K562 (cell line): ENCODE data around the gene CCDC106. TPM values are rescaled to one million over a fixed set of nuclear protein-coding genes. Genes with fewer than 3 reads are reported as not detected.

ENCODE experiments used
- ATAC-seq: fragments of 200-7000 bp; cut with Tn5 transposase; 3 replicates; pipeline ENCODE4 v1.9.1; 2020; ENCODE audit warnings: moderate library complexity
- BruUV-seq: library from RNA; stranded (reverse); fragments of 400-500 nt; replicated peaks from 2 replicates; lab custom pipeline; 2021; lab: Mats Ljungman, UMichigan
- CTCF ChIA-PET: fragments of 300-600 bp; formaldehyde crosslinking; extraction: SDS; loops from one replicate; lab custom pipeline; 2021; ENCODE audit warnings: low intra/inter-chr PET ratio; lab: Yijun Ruan, JAX
- POLR2A ChIA-PET: fragments of 300-600, 350-650 bp; sonication (Branson Sonifier 250); formaldehyde crosslinking; extraction: SDS; loops from one replicate; lab custom pipeline; 2021; ENCODE audit warnings: antibody characterized with exemption, inconsistent platforms; lab: Yijun Ruan, JAX
- DNase-seq, 4 experiments: peaks; one replicate each; pipeline versions ENCODE4 v3.0.0 to v3.0.0-alpha.2; 2011 to 2018; ENCODE audit warnings: low spot score in 3 of 4, mixed read lengths in 3 of 4; ENCODE audit errors: extremely low read depth in 1 of 4
- FAIRE-seq: peaks from 2 replicates; lab custom pipeline; 2011; peaks lifted over from hg19 to GRCh38; lab: Jason Lieb, UNC
- H2AFZ ChIP-seq: 2 replicates; pipeline ENCODE4 v1.6.0; 2011; ENCODE audit warnings: low read depth, low read length, control low read depth, inconsistent platforms
- H3K27ac ChIP-seq: fragments of 200-600 bp; 3 replicates; pipeline ENCODE4 v1.8.0; 2011; ENCODE audit warnings: low read depth, mild to moderate bottlenecking, control low read depth, inconsistent platforms, low read length, moderate library complexity, mixed read lengths; ENCODE audit errors: extremely low read depth
- H3K27me3 ChIP-seq, 2 experiments: fragments of 300-600 bp in 1 of 2; 2 replicates in 1 of 2; 3 replicates in 1 of 2; pipeline versions ENCODE4 v1.6.0 to v1.8.0; 2011; ENCODE audit warnings: inconsistent platforms in 2 of 2, low read length in 2 of 2, mild to moderate bottlenecking in 1 of 2, mixed read lengths in 1 of 2, moderate library complexity in 1 of 2; ENCODE audit not compliant: control insufficient read depth in 2 of 2, insufficient read depth in 2 of 2
- H3K36me3 ChIP-seq: fragments of 300-600 bp; 3 replicates; pipeline ENCODE4 v1.8.0; 2011; ENCODE audit warnings: mild to moderate bottlenecking, low read length, inconsistent platforms; ENCODE audit not compliant: control insufficient read depth, insufficient read depth
- H3K4me1 ChIP-seq, 2 experiments: fragments of 200-600 bp in 1 of 2; replicated peaks in 1 of 2; 2 replicates in 1 of 2; 3 replicates in 1 of 2; pipeline versions ENCODE4 v1.5.1 to v1.8.0; 2011; ENCODE audit warnings: inconsistent platforms in 2 of 2, low read length in 2 of 2, mild to moderate bottlenecking in 1 of 2, mixed read lengths in 1 of 2, moderate library complexity in 1 of 2; ENCODE audit not compliant: control insufficient read depth in 2 of 2, insufficient read depth in 2 of 2
- H3K4me2 ChIP-seq: 2 replicates; pipeline ENCODE4 v1.6.1; 2011; ENCODE audit warnings: low read length, control low read depth, inconsistent platforms, mixed read lengths; ENCODE audit not compliant: insufficient read depth
- H3K4me3 ChIP-seq: fragments of 200-600 bp; sonication (generic), shearing (Covaris generic); 2 replicates; pipeline ENCODE4 v1.5.1; 2016; ENCODE audit warnings: control low read depth, inconsistent platforms
- H3K79me2 ChIP-seq: fragments of 200-600 bp; 3 replicates; pipeline ENCODE4 v1.8.0; 2011; ENCODE audit warnings: low read length, inconsistent platforms; ENCODE audit not compliant: control insufficient read depth, insufficient read depth
- H3K9ac ChIP-seq, 2 experiments: 2 replicates each; pipeline versions ENCODE4 v1.6.0 to v1.6.1; 2011; ENCODE audit warnings: low read depth in 2 of 2, low read length in 2 of 2, control low read depth in 1 of 2, inconsistent platforms in 1 of 2, mild to moderate bottlenecking in 1 of 2, mixed read lengths in 1 of 2; ENCODE audit not compliant: insufficient read depth in 1 of 2
- H3K9me1 ChIP-seq: one replicate; pipeline ENCODE4 v1.6.0; 2011; ENCODE audit warnings: inconsistent platforms, mild to moderate bottlenecking, low read length, moderate library complexity; ENCODE audit not compliant: control insufficient read depth, insufficient read depth
- H3K9me3 ChIP-seq: replicated peaks from 2 replicates; pipeline ENCODE4 v1.5.1; 2011; ENCODE audit warnings: low read depth, low read length, inconsistent platforms; ENCODE audit not compliant: control insufficient read depth, insufficient read depth
- H4K20me1 ChIP-seq: replicated peaks from 2 replicates; pipeline ENCODE4 v1.6.1; 2011; ENCODE audit warnings: low read length, inconsistent platforms, mixed read lengths; ENCODE audit not compliant: control insufficient read depth, insufficient read depth
- FOXM1 ChIP-seq, 2 experiments: fragments of 450-650 bp in 1 of 2; sonication (generic) in 1 of 2; formaldehyde crosslinking in 1 of 2; IDR thresholded peaks; 2 replicates each; pipeline versions ENCODE4 v1.6.1 to v1.9.0; 2017 to 2022; ENCODE audit warnings: low read depth in 2 of 2, mild to moderate bottlenecking in 2 of 2, missing genetic modification reagents in 1 of 2, moderate library complexity in 1 of 2
- POLR2A ChIP-seq: fragments of 450-650 bp; conservative IDR thresholded peaks from 2 replicates; pipeline ENCODE4 v1.6.1; 2016
- RBM14 ChIP-seq: fragments of 200-400 bp; formaldehyde crosslinking; IDR thresholded peaks from 2 replicates; pipeline ENCODE4 v1.6.1; 2018; ENCODE audit warnings: low read depth, mild to moderate bottlenecking, low read length, moderate library complexity, borderline replicate concordance; ENCODE audit not compliant: insufficient read depth
- RFX7 ChIP-seq: fragments of 250-450 bp; sonication (Bioruptor Pico); IDR thresholded peaks from 2 replicates; pipeline ENCODE4 v1.5.1; 2021; ENCODE audit warnings: mild to moderate bottlenecking
- WGBS: fragments of 100-300 bp; shearing (Covaris generic); methylation state at CpG from one replicate; pipeline ENCODE4 v1.1.6; 2016; ENCODE audit warnings: low coverage, mixed read lengths; ENCODE audit not compliant: insufficient coverage; ENCODE audit errors: missing lambda C conversion rate; 5-methylcytosine and 5-hydroxymethylcytosine counted together
- in situ Hi-C: fragments of 300-500 bp; cut with MboI; formaldehyde crosslinking; loops from 4 replicates; pipeline ENCODE4 v1.15.0; 2018; ENCODE audit warnings: inconsistent platforms, mixed read lengths
- intact Hi-C: fragments of 100-400 bp; cut with micrococcal nuclease; formaldehyde crosslinking; loops from 2 replicates; pipeline ENCODE4 v1.14.2; 2022
- polyA plus RNA-seq, 8 experiments: library from polyadenylated mRNA; depleted of rRNA in 4 of 8; stranded (reverse) in 5 of 8; unstranded in 3 of 8; fragments of >200 nt; fragmentation: Nextera tagmentation in 2 of 8; fragmentation: Illumina TruSeq in 1 of 8; extraction: Ambion mirVana in 2 of 8; extraction: Trizol in 1 of 8; gene quantifications; 2 replicates each; pipeline versions ENCODE4 v1.2.1 to v1.2.3, GENCODE V29; 2011 to 2014; ENCODE audit warnings: inconsistent platforms in 1 of 8, missing spikeins in 1 of 8
- total RNA-seq, 7 experiments: library from RNA; depleted of rRNA in 6 of 7; stranded (reverse); fragments of >200 nt in 6 of 7; fragmentation: Illumina TruSeq in 2 of 7; extraction: Trizol in 2 of 7; gene quantifications; 2 replicates each; pipeline versions ENCODE4 v1.2.1 to v1.2.3, GENCODE V29; 2011 to 2021; ENCODE audit warnings: low replicate concordance in 1 of 7
- TF ChIP-seq, protein P1 (sequence below): fragments of 450-650 bp; IDR thresholded peaks from 2 replicates; pipeline ENCODE4 v1.6.1; 2016; ENCODE audit warnings: mild to moderate bottlenecking, moderate library complexity
- TF ChIP-seq, protein P2 (sequence below): fragments of 250-450 bp; sonication (Bioruptor Pico); IDR thresholded peaks from 2 replicates; pipeline ENCODE4 v1.4.0; 2020; ENCODE audit warnings: mild to moderate bottlenecking, moderate library complexity

Gene CCDC106
- total and polyA plus RNA-seq, 9 of the 15 experiments (the other 6 are each of a cell fraction or from before 2014, with no cell fraction given): 0.10 to 27.5 (median 15.0) TPM; not detected in 1

DNA sequence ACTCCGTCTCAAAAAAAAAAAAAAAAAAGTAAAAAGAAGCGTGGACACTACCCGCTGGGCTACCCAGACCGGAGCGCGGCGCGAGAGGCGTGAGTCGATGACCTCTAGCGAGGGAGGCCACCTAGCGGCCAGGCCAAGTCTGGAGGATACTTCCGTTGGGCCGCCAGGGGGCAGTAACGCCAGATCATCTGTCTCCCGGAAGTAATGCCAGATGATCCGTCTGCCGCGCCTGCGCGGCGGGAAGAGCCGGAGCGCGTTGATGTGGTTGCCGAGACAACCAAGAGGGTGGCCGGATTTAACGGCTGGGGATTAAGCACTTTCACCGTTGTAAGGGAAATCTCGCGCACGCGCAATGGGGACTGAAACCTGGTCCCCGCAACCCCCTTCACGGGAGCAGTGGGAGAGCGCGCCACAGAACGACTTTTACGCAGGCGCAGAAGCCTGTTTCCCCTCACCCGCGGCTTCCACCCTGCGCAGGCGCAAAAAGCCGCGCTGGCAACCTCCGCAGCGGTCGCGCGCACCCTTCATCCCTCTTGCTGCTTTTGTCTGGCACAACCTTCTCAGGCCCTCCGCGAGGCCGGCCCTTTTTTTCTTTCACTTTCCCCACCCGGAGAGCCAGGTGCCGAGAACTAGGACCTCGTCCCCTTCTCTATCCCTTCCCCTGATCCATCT is 5.8 kb downstream of the CCDC106 start:
- Histone ChIP-seq H3K9me3 (no peaks in the 10 kb centered on the region), H3K36me3 (peaks cover 58% of the 10 kb centered on the region), H3K27ac (peak overlapping the region; percentile 100), H3K9ac (peak overlapping the region; percentile 99), H4K20me1 (peaks cover 29% of the 10 kb centered on the region), H2AFZ (peak overlapping the region; percentile 97), H3K4me3 (peak overlapping the region; percentile 70), H3K4me1 (peaks cover 26 to 59% of the 10 kb centered on the region in 2 experiments; a peak in 4 of 5 replicates), H3K27me3 (no peaks in the 10 kb centered on the region), H3K79me2 (peaks cover 52% of the 10 kb centered on the region), H3K9me1 (peaks cover 5% of the 10 kb centered on the region), H3K4me2 (peak overlapping the region; percentile 99)
- in situ Hi-C loops: no loop called here
- CTCF ChIA-PET: interaction anchor here (0.6 to 2.8 kb wide), 8 partner anchors 9 to 475 kb away, joined by 3 to 27 read pairs (median 4); partner anchors contain the start of gene ZNF580
- POLR2A ChIA-PET: interaction anchor here (0.5 to 1.6 kb wide), 24 partner anchors 8 to 513 kb away, joined by 3 to 11 read pairs (median 3); partner anchors contain the start of genes FIZ1, NAT14, UBE2S and ZNF581
- no peak for FAIRE-seq
- TSS peak; percentile 62 for BruUV-seq
- WGBS: 0% methylated on average over 44 of the region's 57 CpGs
- DNase-seq: peak; percentile 79 to 98 (median 86)
- intact Hi-C loops: no loop called here
- peak; percentile 61 for ATAC-seq
- TF ChIP-seq, protein P1, sequence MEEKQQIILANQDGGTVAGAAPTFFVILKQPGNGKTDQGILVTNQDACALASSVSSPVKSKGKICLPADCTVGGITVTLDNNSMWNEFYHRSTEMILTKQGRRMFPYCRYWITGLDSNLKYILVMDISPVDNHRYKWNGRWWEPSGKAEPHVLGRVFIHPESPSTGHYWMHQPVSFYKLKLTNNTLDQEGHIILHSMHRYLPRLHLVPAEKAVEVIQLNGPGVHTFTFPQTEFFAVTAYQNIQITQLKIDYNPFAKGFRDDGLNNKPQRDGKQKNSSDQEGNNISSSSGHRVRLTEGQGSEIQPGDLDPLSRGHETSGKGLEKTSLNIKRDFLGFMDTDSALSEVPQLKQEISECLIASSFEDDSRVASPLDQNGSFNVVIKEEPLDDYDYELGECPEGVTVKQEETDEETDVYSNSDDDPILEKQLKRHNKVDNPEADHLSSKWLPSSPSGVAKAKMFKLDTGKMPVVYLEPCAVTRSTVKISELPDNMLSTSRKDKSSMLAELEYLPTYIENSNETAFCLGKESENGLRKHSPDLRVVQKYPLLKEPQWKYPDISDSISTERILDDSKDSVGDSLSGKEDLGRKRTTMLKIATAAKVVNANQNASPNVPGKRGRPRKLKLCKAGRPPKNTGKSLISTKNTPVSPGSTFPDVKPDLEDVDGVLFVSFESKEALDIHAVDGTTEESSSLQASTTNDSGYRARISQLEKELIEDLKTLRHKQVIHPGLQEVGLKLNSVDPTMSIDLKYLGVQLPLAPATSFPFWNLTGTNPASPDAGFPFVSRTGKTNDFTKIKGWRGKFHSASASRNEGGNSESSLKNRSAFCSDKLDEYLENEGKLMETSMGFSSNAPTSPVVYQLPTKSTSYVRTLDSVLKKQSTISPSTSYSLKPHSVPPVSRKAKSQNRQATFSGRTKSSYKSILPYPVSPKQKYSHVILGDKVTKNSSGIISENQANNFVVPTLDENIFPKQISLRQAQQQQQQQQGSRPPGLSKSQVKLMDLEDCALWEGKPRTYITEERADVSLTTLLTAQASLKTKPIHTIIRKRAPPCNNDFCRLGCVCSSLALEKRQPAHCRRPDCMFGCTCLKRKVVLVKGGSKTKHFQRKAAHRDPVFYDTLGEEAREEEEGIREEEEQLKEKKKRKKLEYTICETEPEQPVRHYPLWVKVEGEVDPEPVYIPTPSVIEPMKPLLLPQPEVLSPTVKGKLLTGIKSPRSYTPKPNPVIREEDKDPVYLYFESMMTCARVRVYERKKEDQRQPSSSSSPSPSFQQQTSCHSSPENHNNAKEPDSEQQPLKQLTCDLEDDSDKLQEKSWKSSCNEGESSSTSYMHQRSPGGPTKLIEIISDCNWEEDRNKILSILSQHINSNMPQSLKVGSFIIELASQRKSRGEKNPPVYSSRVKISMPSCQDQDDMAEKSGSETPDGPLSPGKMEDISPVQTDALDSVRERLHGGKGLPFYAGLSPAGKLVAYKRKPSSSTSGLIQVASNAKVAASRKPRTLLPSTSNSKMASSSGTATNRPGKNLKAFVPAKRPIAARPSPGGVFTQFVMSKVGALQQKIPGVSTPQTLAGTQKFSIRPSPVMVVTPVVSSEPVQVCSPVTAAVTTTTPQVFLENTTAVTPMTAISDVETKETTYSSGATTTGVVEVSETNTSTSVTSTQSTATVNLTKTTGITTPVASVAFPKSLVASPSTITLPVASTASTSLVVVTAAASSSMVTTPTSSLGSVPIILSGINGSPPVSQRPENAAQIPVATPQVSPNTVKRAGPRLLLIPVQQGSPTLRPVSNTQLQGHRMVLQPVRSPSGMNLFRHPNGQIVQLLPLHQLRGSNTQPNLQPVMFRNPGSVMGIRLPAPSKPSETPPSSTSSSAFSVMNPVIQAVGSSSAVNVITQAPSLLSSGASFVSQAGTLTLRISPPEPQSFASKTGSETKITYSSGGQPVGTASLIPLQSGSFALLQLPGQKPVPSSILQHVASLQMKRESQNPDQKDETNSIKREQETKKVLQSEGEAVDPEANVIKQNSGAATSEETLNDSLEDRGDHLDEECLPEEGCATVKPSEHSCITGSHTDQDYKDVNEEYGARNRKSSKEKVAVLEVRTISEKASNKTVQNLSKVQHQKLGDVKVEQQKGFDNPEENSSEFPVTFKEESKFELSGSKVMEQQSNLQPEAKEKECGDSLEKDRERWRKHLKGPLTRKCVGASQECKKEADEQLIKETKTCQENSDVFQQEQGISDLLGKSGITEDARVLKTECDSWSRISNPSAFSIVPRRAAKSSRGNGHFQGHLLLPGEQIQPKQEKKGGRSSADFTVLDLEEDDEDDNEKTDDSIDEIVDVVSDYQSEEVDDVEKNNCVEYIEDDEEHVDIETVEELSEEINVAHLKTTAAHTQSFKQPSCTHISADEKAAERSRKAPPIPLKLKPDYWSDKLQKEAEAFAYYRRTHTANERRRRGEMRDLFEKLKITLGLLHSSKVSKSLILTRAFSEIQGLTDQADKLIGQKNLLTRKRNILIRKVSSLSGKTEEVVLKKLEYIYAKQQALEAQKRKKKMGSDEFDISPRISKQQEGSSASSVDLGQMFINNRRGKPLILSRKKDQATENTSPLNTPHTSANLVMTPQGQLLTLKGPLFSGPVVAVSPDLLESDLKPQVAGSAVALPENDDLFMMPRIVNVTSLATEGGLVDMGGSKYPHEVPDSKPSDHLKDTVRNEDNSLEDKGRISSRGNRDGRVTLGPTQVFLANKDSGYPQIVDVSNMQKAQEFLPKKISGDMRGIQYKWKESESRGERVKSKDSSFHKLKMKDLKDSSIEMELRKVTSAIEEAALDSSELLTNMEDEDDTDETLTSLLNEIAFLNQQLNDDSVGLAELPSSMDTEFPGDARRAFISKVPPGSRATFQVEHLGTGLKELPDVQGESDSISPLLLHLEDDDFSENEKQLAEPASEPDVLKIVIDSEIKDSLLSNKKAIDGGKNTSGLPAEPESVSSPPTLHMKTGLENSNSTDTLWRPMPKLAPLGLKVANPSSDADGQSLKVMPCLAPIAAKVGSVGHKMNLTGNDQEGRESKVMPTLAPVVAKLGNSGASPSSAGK: peak; percentile 82
- TF ChIP-seq, protein P2, sequence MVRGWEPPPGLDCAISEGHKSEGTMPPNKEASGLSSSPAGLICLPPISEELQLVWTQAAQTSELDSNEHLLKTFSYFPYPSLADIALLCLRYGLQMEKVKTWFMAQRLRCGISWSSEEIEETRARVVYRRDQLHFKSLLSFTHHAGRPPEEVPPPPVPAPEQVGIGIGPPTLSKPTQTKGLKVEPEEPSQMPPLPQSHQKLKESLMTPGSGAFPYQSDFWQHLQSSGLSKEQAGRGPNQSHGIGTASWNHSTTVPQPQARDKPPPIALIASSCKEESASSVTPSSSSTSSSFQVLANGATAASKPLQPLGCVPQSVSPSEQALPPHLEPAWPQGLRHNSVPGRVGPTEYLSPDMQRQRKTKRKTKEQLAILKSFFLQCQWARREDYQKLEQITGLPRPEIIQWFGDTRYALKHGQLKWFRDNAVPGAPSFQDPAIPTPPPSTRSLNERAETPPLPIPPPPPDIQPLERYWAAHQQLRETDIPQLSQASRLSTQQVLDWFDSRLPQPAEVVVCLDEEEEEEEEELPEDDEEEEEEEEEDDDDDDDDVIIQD: no peak
- no peak for TF ChIP-seq RFX7
- TF ChIP-seq POLR2A: peak; percentile 94
- no peak for TF ChIP-seq RBM14
- peak; percentile 34; the same call in 1 of the 2 replicates for TF ChIP-seq FOXM1 (IDR thresholded peaks at IDR 0.05; ENCODE audit: low read depth)
- no peak for TF ChIP-seq FOXM1 (CRISPR knock-in tag; IDR thresholded peaks at IDR 0.05; ENCODE audit: low read depth)
